ENCODE results near the gene HIC2. TPM values are rescaled to one million over a fixed set of nuclear protein-coding genes. Genes with fewer than 3 reads are reported as not detected.
"Not testable (repeated sequence)": the region's sequence is repeated elsewhere in the genome, so short reads cannot be mapped to it uniquely, and the experiment has no call there.

The HIC2 gene
- total RNA-seq, 1 experiment from 2014 or later, result 6.7 TPM

GRCh38 chr22:21490556-21490955 lies 73.4 kb downstream of the HIC2 start:
- RAD21 ChIA-PET (ENCODE audit: low non-redundant PET in 1 of 2, low total read pairs in 2 of 2, uncharacterized antibody in 2 of 2, unreplicated experiment in 2 of 2); H3K9me3 ChIP-seq (ENCODE audit: control insufficient read depth in 1 of 2, insufficient read depth in 1 of 2, low read depth in 1 of 2, low read length in 2 of 2); H3K4me1 ChIP-seq (ENCODE audit: control insufficient read depth in 1 of 2, insufficient read depth in 2 of 2, low read length in 2 of 2); H3K9me2 ChIP-seq (ENCODE audit: insufficient read depth); BruUV-seq (replicated peaks); H4K20me1 ChIP-seq (ENCODE audit: insufficient read depth); intact Hi-C loops (cut with micrococcal nuclease); H3K27me3 ChIP-seq (ENCODE audit: insufficient read depth, low read length); CTCF ChIA-PET; DNase-seq (ENCODE audit: low read depth, low spot score); POLR2A ChIA-PET; H3K9ac ChIP-seq (ENCODE audit: low read length); H2AFZ ChIP-seq (ENCODE audit: low read depth, low read length, poor library complexity, severe bottlenecking); ATAC-seq; H3K27ac ChIP-seq (ENCODE audit: low read depth, low read length); H3K79me2 ChIP-seq (ENCODE audit: insufficient read depth, low read length); H3K4me2 ChIP-seq (ENCODE audit: low read length); H3K4me3 ChIP-seq (replicated peaks in 1 of 2; ENCODE audit: low read depth in 1 of 2, low read length in 2 of 2); H3K36me3 ChIP-seq (ENCODE audit: control insufficient read depth in 1 of 2, insufficient read depth in 2 of 2, low read length in 2 of 2): not testable (repeated sequence)

GRCh38 chr22:21492271-21492670 lies 75.1 kb downstream of the HIC2 start:
- H3K4me3 ChIP-seq (replicated peaks in 1 of 2; ENCODE audit: low read depth in 1 of 2, low read length in 2 of 2); H3K36me3 ChIP-seq (ENCODE audit: control insufficient read depth in 1 of 2, insufficient read depth in 2 of 2, low read length in 2 of 2); H3K4me1 ChIP-seq (ENCODE audit: control insufficient read depth in 1 of 2, insufficient read depth in 2 of 2, low read length in 2 of 2); H2AFZ ChIP-seq (ENCODE audit: low read depth, low read length, poor library complexity, severe bottlenecking); H3K9me3 ChIP-seq (ENCODE audit: control insufficient read depth in 1 of 2, insufficient read depth in 1 of 2, low read depth in 1 of 2, low read length in 2 of 2); BruUV-seq (replicated peaks); ATAC-seq; H3K27me3 ChIP-seq (ENCODE audit: insufficient read depth, low read length); POLR2A ChIA-PET; H4K20me1 ChIP-seq (ENCODE audit: insufficient read depth); H3K79me2 ChIP-seq (ENCODE audit: insufficient read depth, low read length); H3K27ac ChIP-seq (ENCODE audit: low read depth, low read length); DNase-seq (ENCODE audit: low read depth, low spot score); H3K4me2 ChIP-seq (ENCODE audit: low read length); CTCF ChIA-PET; RAD21 ChIA-PET (ENCODE audit: low non-redundant PET in 1 of 2, low total read pairs in 2 of 2, uncharacterized antibody in 2 of 2, unreplicated experiment in 2 of 2); H3K9me2 ChIP-seq (ENCODE audit: insufficient read depth); intact Hi-C loops (cut with micrococcal nuclease); H3K9ac ChIP-seq (ENCODE audit: low read length): not testable (repeated sequence)

- H3K9ac ChIP-seq (ENCODE audit: low read length); POLR2A ChIA-PET: not testable (repeated sequence)
Measured at GRCh38 chr22:21493789-21494782, 76.9 kb downstream of the HIC2 start.

GRCh38 chr22:21497984-21498383 lies 80.8 kb downstream of the HIC2 start:
- CTCF ChIA-PET; H2AFZ ChIP-seq (ENCODE audit: low read depth, low read length, poor library complexity, severe bottlenecking); POLR2A ChIA-PET; H3K4me3 ChIP-seq (replicated peaks in 1 of 2; ENCODE audit: low read depth in 1 of 2, low read length in 2 of 2); RAD21 ChIA-PET (ENCODE audit: low non-redundant PET in 1 of 2, low total read pairs in 2 of 2, uncharacterized antibody in 2 of 2, unreplicated experiment in 2 of 2); H4K20me1 ChIP-seq (ENCODE audit: insufficient read depth); intact Hi-C loops (cut with micrococcal nuclease); DNase-seq (ENCODE audit: low read depth, low spot score); H3K36me3 ChIP-seq (ENCODE audit: control insufficient read depth in 1 of 2, insufficient read depth in 2 of 2, low read length in 2 of 2); H3K79me2 ChIP-seq (ENCODE audit: insufficient read depth, low read length); H3K4me2 ChIP-seq (ENCODE audit: low read length); H3K9ac ChIP-seq (ENCODE audit: low read length); H3K27me3 ChIP-seq (ENCODE audit: insufficient read depth, low read length); H3K27ac ChIP-seq (ENCODE audit: low read depth, low read length); H3K4me1 ChIP-seq (ENCODE audit: control insufficient read depth in 1 of 2, insufficient read depth in 2 of 2, low read length in 2 of 2); BruUV-seq (replicated peaks); H3K9me2 ChIP-seq (ENCODE audit: insufficient read depth); H3K9me3 ChIP-seq (ENCODE audit: control insufficient read depth in 1 of 2, insufficient read depth in 1 of 2, low read depth in 1 of 2, low read length in 2 of 2): not testable (repeated sequence)
- peak; percentile 87 for ATAC-seq

More at GRCh38 chr22:21493789-21494782, 76.9 kb downstream of the HIC2 start:
- H3K36me3 ChIP-seq (ENCODE audit: control insufficient read depth in 1 of 2, insufficient read depth in 2 of 2, low read length in 2 of 2); H3K9me3 ChIP-seq (ENCODE audit: control insufficient read depth in 1 of 2, insufficient read depth in 1 of 2, low read depth in 1 of 2, low read length in 2 of 2); H4K20me1 ChIP-seq (ENCODE audit: insufficient read depth); H3K27ac ChIP-seq (ENCODE audit: low read depth, low read length); BruUV-seq (replicated peaks); H3K27me3 ChIP-seq (ENCODE audit: insufficient read depth, low read length); DNase-seq (ENCODE audit: low read depth, low spot score); H3K4me1 ChIP-seq (ENCODE audit: control insufficient read depth in 1 of 2, insufficient read depth in 2 of 2, low read length in 2 of 2); H3K9me2 ChIP-seq (ENCODE audit: insufficient read depth); intact Hi-C loops (cut with micrococcal nuclease); H3K4me2 ChIP-seq (ENCODE audit: low read length); H3K4me3 ChIP-seq (replicated peaks in 1 of 2; ENCODE audit: low read depth in 1 of 2, low read length in 2 of 2); RAD21 ChIA-PET (ENCODE audit: low non-redundant PET in 1 of 2, low total read pairs in 2 of 2, uncharacterized antibody in 2 of 2, unreplicated experiment in 2 of 2); CTCF ChIA-PET; H3K79me2 ChIP-seq (ENCODE audit: insufficient read depth, low read length); H2AFZ ChIP-seq (ENCODE audit: low read depth, low read length, poor library complexity, severe bottlenecking): not testable (repeated sequence)
- ATAC-seq, result peak; percentile 47

Measured in HCT116 (cell line).